GM12872 (cell line): ENCODE measurements around the gene CAMK4.

Experiments used
- CTCF ChIP-seq: IDR thresholded peaks from 3 replicates; pipeline ENCODE4 v1.5.1; 2011; ENCODE audit warnings: low read depth, mild to moderate bottlenecking, low read length, moderate library complexity; ENCODE audit not compliant: insufficient read depth

CAMK4 gene

GRCh38 chr5:111478898-111479297, 254.7 kb downstream of the CAMK4 start:
- TF ChIP-seq CTCF: no peak

- no peak for TF ChIP-seq CTCF
Observed at GRCh38 chr5:111480346-111480745, 256.2 kb downstream of the CAMK4 start.

GRCh38 chr5:111486055-111486454, 261.9 kb downstream of the CAMK4 start:
- TF ChIP-seq CTCF: no peak

GRCh38 chr5:111486926-111487325, 262.7 kb downstream of the CAMK4 start:
- no peak for TF ChIP-seq CTCF

- no peak for TF ChIP-seq CTCF
Observed at GRCh38 chr5:111488353-111488752, 264.2 kb downstream of the CAMK4 start.

- TF ChIP-seq CTCF: no peak
Observed at GRCh38 chr5:111493031-111493430, 268.8 kb downstream of the CAMK4 start.

DNA sequence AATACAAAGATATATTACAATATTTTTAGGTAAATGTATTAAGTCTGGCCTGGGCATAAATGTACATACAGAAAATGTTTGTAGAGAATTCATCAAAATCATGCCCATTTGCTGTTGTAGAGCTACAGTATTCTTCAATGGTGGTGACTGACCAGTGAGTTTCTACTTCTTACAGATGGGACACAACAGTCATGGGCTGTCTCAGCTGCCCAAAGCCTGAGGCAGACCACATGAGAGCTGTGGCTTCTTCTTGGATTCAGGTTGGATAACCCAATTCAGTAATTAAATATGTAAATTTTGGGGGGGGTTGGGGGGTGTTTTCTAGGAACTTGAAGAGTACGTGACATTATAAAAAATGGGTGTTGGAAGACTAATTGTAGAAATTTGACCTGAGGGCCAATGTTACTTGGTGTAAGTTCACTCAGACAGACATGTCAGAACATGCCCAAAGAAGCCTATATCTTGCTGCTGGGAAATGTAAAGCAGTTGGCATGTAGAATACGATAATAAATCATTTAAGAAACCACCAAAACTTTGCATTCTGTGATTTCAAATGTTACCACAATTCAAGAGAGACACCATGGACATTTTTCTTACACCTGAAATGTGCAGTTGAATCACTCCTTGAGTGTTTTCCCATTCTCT, 270.3 kb downstream of the CAMK4 start:
- TF ChIP-seq CTCF: no peak
